Activated T-helper 17 cell treated with anti-CD3 and anti-CD28 coated beads, Interleukin-2, amount 50 U/mL, for 72 hours (primary cell): ENCODE results near the gene BSPRY. TPM values are rescaled to one million over a fixed set of nuclear protein-coding genes. Genes with fewer than 3 reads are reported as not detected.

Experiments used
- ATAC-seq: fragments of 150-1000 bp; cut with Tn5 transposase; replicated peaks from 2 replicates; pipeline ENCODE4 v1.10.0; 2021; ENCODE audit warnings: mild to moderate bottlenecking, moderate library complexity
- H3K27ac Mint-ChIP-seq: one replicate; pipeline ENCODE4 v1.8.0; 2022; ENCODE audit warnings: mixed read lengths
- H3K27me3 Mint-ChIP-seq: one replicate; pipeline ENCODE4 v1.8.0; 2022; ENCODE audit warnings: mixed read lengths
- H3K36me3 Mint-ChIP-seq: one replicate; pipeline ENCODE4 v1.8.0; 2022; ENCODE audit warnings: low read depth, mild to moderate bottlenecking, mixed read lengths
- H3K4me1 Mint-ChIP-seq: one replicate; pipeline ENCODE4 v1.8.0; 2022; ENCODE audit warnings: mixed read lengths
- H3K4me3 Mint-ChIP-seq: one replicate; pipeline ENCODE4 v1.8.0; 2022; ENCODE audit warnings: mild to moderate bottlenecking, mixed read lengths
- H3K9me3 Mint-ChIP-seq: one replicate; pipeline ENCODE4 v1.8.0; 2022; ENCODE audit warnings: mixed read lengths
- total RNA-seq, 2 donors: library from RNA; stranded (reverse); gene quantifications; one replicate each; pipeline ENCODE4 v1.2.3, GENCODE V29; 2022

Gene BSPRY
- total RNA-seq, 2 donors from 2014 or later, result 3.2 to 25.9 TPM

GRCh38 chr9:113320051-113320450 is 29.3 kb upstream of the BSPRY start:
- Mint-ChIP-seq H3K4me1 (no peaks in the 10 kb centered on the region), H3K27me3 (peaks cover 3% of the 10 kb centered on the region)
- ATAC-seq, result no peak

DNA sequence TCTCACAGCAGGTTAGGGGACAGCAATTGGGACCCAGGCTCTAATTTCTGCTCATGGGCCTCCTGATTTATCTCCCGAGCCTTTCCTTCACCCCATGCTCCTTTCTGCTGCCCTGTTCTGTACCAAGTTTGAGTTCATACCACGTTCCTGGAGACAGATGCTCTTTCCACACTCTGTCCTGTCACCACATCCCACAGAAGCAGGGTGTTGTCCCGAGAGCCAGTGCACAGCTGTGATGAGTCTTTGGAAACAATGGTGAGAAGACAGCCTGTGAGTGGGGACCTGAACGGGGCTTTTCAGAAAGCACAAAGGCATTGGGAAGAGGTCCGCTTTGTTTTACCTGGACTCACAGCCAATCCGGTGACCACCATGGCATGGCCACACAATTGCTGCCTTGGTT is 26.7 kb upstream of the BSPRY start:
- Mint-ChIP-seq H3K36me3 (no peaks in the 10 kb centered on the region), H3K27ac (no peak overlapping the region), H3K4me3 (no peak overlapping the region), H3K9me3 (no peaks in the 10 kb centered on the region), H3K27me3 (no peaks in the 10 kb centered on the region), H3K4me1 (no peaks in the 10 kb centered on the region)
- no peak for ATAC-seq

More at GRCh38 chr9:113320051-113320450, 29.3 kb upstream of the BSPRY start:
- Mint-ChIP-seq H3K27ac (no peak overlapping the region), H3K36me3 (no peaks in the 10 kb centered on the region), H3K4me3 (no peak overlapping the region), H3K9me3 (no peaks in the 10 kb centered on the region)

GRCh38 chr9:113326230-113326629 is 23.1 kb upstream of the BSPRY start:
- Mint-ChIP-seq H3K36me3 (no peaks in the 10 kb centered on the region), H3K27me3 (no peaks in the 10 kb centered on the region), H3K9me3 (no peaks in the 10 kb centered on the region), H3K4me3 (no peak overlapping the region), H3K27ac (no peak overlapping the region), H3K4me1 (no peaks in the 10 kb centered on the region)
- no peak for ATAC-seq

- ATAC-seq, result no peak
- H3K4me1 Mint-ChIP-seq, result no peaks in the 10 kb centered on the region
- H3K9me3 Mint-ChIP-seq, result no peaks in the 10 kb centered on the region
- no peak overlapping the region for H3K27ac Mint-ChIP-seq
- no peak overlapping the region for H3K4me3 Mint-ChIP-seq
- H3K36me3 Mint-ChIP-seq, result no peaks in the 10 kb centered on the region
- no peaks in the 10 kb centered on the region for H3K27me3 Mint-ChIP-seq
Measured at GRCh38 chr9:113328045-113328782, 21.1 kb upstream of the BSPRY start.

GRCh38 chr9:113331780-113332179 is 17.6 kb upstream of the BSPRY start:
- no peak for ATAC-seq
- Mint-ChIP-seq H3K9me3 (no peaks in the 10 kb centered on the region), H3K27me3 (no peaks in the 10 kb centered on the region), H3K36me3 (no peaks in the 10 kb centered on the region), H3K27ac (no peak overlapping the region), H3K4me3 (no peak overlapping the region), H3K4me1 (no peaks in the 10 kb centered on the region)

- Mint-ChIP-seq H3K27ac (no peak overlapping the region), H3K9me3 (no peaks in the 10 kb centered on the region), H3K4me1 (peaks cover 17% of the 10 kb centered on the region), H3K27me3 (no peaks in the 10 kb centered on the region), H3K36me3 (no peaks in the 10 kb centered on the region), H3K4me3 (no peak overlapping the region)
- ATAC-seq, result no peak
Measured at GRCh38 chr9:113337714-113338113, 11.6 kb upstream of the BSPRY start.

DNA sequence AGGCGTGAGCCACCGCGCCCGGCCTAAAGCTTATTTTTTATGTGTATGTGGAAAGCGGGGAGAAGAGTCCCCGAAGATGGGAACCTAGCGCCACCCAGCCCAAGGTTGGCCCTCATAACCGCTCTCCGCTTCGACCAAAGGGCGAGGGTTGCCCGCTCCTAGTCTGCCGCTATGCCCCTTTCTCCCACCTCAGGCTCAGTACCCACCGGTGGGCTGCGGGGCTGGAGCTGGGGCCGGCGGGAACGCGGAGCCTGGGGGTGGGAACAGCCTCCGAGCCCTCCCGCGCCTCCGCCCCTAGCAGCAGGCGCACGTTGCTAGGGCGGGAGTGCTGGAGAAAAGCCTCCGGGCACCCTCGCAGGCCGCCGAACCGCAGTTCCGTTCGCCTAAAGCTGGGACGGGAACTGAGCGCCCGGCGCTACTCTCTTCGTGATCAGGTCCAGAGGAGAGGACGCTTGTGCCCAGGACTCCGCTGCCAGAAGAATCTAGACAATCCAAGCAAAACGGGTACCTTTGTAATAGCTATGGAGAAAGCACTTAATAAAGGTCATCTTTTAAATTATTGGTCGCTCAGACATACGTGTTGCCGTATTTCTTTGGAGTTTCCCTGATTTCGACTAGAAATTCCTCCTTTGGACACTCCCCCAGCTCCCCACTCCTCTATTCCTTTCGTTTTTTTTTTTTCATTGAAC is 9.2 kb upstream of the BSPRY start, which contains the start of gene WDR31:
TSS of gene WDR31 (minus strand) at position 265 of the 689 bp plus-strand sequence. CDS start 8,253 bp downstream, outside the sequence.
- peak; percentile 94 for ATAC-seq
- Mint-ChIP-seq H3K27ac (peak within 1 kb of the TSS; percentile 70), H3K27me3 (no peaks in the 10 kb centered on the region), H3K4me1 (peaks cover 19% of the 10 kb centered on the region), H3K36me3 (no peaks in the 10 kb centered on the region), H3K4me3 (peak within 1 kb of the TSS; percentile 87), H3K9me3 (no peaks in the 10 kb centered on the region)

- H3K4me3 Mint-ChIP-seq, result peak overlapping the region; percentile 87
- H3K36me3 Mint-ChIP-seq, result no peaks in the 10 kb centered on the region
- no peaks in the 10 kb centered on the region for H3K9me3 Mint-ChIP-seq
- no peaks in the 10 kb centered on the region for H3K27me3 Mint-ChIP-seq
- peak; percentile 23 for ATAC-seq
- H3K4me1 Mint-ChIP-seq, result peaks cover 26% of the 10 kb centered on the region
- peak overlapping the region; percentile 15 for H3K27ac Mint-ChIP-seq
Measured at GRCh38 chr9:113341712-113342410, 7.5 kb upstream of the BSPRY start.

DNA sequence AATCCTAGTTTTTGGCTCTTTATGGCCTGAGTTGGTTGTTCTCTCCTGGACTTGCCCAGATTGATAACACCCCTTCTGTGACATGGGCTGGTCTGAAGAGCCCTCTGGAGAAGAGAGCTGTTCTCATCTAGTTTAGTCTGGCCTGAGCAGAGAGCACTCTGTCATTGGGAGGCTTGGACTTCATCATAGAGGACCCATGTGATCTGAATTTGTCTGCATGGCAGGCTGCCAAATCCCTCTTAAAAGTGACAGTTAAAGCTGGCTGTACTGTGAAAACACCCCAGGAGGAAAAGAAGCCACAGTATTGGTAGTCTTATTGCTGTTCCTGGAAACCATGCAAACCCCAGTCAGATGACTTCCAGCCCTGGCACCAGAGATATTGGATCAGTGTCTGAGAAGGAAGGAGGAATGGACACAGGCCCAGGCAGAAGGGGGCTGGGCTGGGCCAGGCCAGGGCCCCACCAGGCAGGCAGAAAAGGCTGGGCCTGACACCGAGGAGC is 5.6 kb upstream of the BSPRY start:
- H3K4me1 Mint-ChIP-seq, result peaks cover 26% of the 10 kb centered on the region
- H3K27ac Mint-ChIP-seq, result peak overlapping the region; percentile 45
- H3K9me3 Mint-ChIP-seq, result no peaks in the 10 kb centered on the region
- no peaks in the 10 kb centered on the region for H3K27me3 Mint-ChIP-seq
- H3K36me3 Mint-ChIP-seq, result no peaks in the 10 kb centered on the region
- no peak overlapping the region for H3K4me3 Mint-ChIP-seq
- no peak for ATAC-seq

DNA sequence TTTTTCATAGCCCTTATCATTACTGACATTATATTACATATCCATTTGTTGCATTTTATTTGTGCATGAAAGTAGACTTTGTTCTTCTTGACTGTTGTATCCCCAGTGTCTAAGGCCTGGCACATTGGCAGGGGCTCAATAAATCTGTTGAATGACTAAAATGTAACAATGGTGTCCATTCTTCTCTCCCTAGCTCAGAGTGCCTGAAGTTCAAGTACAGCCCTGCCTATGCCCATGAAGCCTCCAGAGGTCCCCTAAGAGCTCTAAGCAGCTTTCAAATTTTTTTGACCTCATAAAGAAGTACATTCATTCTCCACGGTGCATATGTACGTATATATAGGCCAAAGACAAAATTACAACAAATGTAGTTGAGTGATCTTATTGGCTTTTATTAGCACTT is 4.2 kb upstream of the BSPRY start:
- H3K9me3 Mint-ChIP-seq, result no peaks in the 10 kb centered on the region
- peak overlapping the region; percentile 14 for H3K27ac Mint-ChIP-seq
- H3K27me3 Mint-ChIP-seq, result peaks cover 5% of the 10 kb centered on the region
- H3K4me3 Mint-ChIP-seq, result peak overlapping the region; percentile 6
- no peak for ATAC-seq
- H3K36me3 Mint-ChIP-seq, result peaks cover 2% of the 10 kb centered on the region
- peaks cover 22% of the 10 kb centered on the region for H3K4me1 Mint-ChIP-seq

DNA sequence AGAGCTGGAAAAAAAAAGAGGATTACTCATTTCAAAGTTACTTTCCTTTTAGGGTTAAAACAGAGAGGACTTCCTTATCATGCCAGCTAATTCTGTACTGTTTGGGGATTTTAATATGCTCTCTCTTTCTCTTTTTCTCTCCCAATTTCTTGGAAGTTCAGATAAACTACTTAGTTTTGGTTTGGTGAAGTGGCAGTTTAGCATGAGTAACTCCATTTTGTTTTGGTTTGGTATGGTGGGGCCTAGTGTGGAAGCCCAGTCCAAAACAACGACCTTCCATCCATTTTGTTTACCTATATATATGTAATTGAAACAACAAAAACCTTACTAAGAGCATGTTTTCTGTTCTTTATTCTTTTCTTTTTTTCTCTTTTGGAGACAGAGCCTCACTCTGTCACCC is 3.7 kb upstream of the BSPRY start:
- peak overlapping the region; percentile 14 for H3K27ac Mint-ChIP-seq
- peaks cover 7% of the 10 kb centered on the region for H3K36me3 Mint-ChIP-seq
- peak overlapping the region; percentile 6 for H3K4me3 Mint-ChIP-seq
- H3K4me1 Mint-ChIP-seq, result peaks cover 23% of the 10 kb centered on the region
- no peaks in the 10 kb centered on the region for H3K9me3 Mint-ChIP-seq
- ATAC-seq, result peak; percentile 5
- peaks cover 7% of the 10 kb centered on the region for H3K27me3 Mint-ChIP-seq

GRCh38 chr9:113348437-113348836 is 904 bp upstream of the BSPRY start:
- no peak for ATAC-seq
- H3K27ac Mint-ChIP-seq, result no peak overlapping the region
- no peaks in the 10 kb centered on the region for H3K9me3 Mint-ChIP-seq
- H3K27me3 Mint-ChIP-seq, result peaks cover 24% of the 10 kb centered on the region
- H3K4me3 Mint-ChIP-seq, result peak overlapping the region; percentile 96
- peaks cover 20% of the 10 kb centered on the region for H3K36me3 Mint-ChIP-seq
- H3K4me1 Mint-ChIP-seq, result peaks cover 37% of the 10 kb centered on the region

GRCh38 chr9:113349066-113349444 is 286 bp upstream of the BSPRY start:
- Mint-ChIP-seq H3K4me1 (peaks cover 37% of the 10 kb centered on the region), H3K4me3 (peak overlapping the region; percentile 96), H3K27me3 (peaks cover 24% of the 10 kb centered on the region), H3K36me3 (peaks cover 20% of the 10 kb centered on the region), H3K9me3 (no peaks in the 10 kb centered on the region), H3K27ac (no peak overlapping the region)
- ATAC-seq, result no peak

- Mint-ChIP-seq H3K9me3 (no peaks in the 10 kb centered on the region), H3K36me3 (peaks cover 24% of the 10 kb centered on the region), H3K27me3 (peaks cover 24% of the 10 kb centered on the region), H3K27ac (peak overlapping the region; percentile 90), H3K4me3 (peak overlapping the region; percentile 96), H3K4me1 (peaks cover 35% of the 10 kb centered on the region)
- peak; percentile 66 for ATAC-seq
Measured at GRCh38 chr9:113350107-113350661, 843 bp downstream of the BSPRY start.
